Endothelial cell of umbilical vein (primary cell): ENCODE data around the gene MAPKBP1. TPM values are rescaled to one million over a fixed set of nuclear protein-coding genes. Genes with fewer than 3 reads are reported as not detected.

Experiments used
- BruUV-seq: library from RNA; stranded (reverse); fragments of 400-500 nt; replicated peaks from 2 replicates; lab custom pipeline; 2021; lab: Mats Ljungman, UMichigan
- CTCF ChIA-PET: fragments of 300-600, 350-600 bp; sonication (Branson Sonifier 250); formaldehyde crosslinking; loops from one replicate; lab custom pipeline; 2021; ENCODE audit warnings: antibody characterized with exemption, inconsistent platforms; lab: Charles Lee
- POLR2A ChIA-PET: fragments of 300-600, 350-600 bp; sonication (Branson Sonifier 250); formaldehyde crosslinking; loops from one replicate; lab custom pipeline; 2021; ENCODE audit warnings: antibody characterized with exemption, inconsistent platforms; lab: Charles Lee
- DNase-seq: peaks from one replicate; pipeline ENCODE4 v3.0.0-alpha.2; 2011; ENCODE audit warnings: low read depth, low spot score
- FAIRE-seq: peaks from 2 replicates; lab custom pipeline; 2011; peaks lifted over from hg19 to GRCh38; lab: Jason Lieb, UNC
- H2AFZ ChIP-seq: 2 replicates; pipeline ENCODE4 v1.6.0; 2012; ENCODE audit warnings: low read depth, low read length, control low read depth, inconsistent platforms
- H3K27ac ChIP-seq: 2 replicates; pipeline ENCODE4 v1.5.1; 2011; ENCODE audit warnings: low read depth, mild to moderate bottlenecking, control low read depth, low read length, moderate library complexity; ENCODE audit not compliant: insufficient read depth
- H3K27me3 ChIP-seq, 2 experiments: 2 replicates each; pipeline versions ENCODE4 v1.6.0 to v1.6.1; 2011; ENCODE audit warnings: low read length in 2 of 2, mixed read lengths in 1 of 2; ENCODE audit not compliant: control insufficient read depth in 2 of 2, insufficient read depth in 2 of 2
- H3K36me3 ChIP-seq, 2 experiments: 2 replicates in 1 of 2; 3 replicates in 1 of 2; pipeline ENCODE4 v1.5.1; 2011; ENCODE audit warnings: low read length in 2 of 2, mild to moderate bottlenecking in 1 of 2, moderate library complexity in 1 of 2; ENCODE audit not compliant: control insufficient read depth in 2 of 2, insufficient read depth in 2 of 2; ENCODE audit errors: extremely low read depth in 1 of 2
- H3K4me1 ChIP-seq: 3 replicates; pipeline ENCODE4 v1.5.1; 2011; ENCODE audit warnings: mild to moderate bottlenecking, low read length; ENCODE audit not compliant: control insufficient read depth, insufficient read depth; ENCODE audit errors: extremely low read depth
- H3K4me2 ChIP-seq: 2 replicates; pipeline ENCODE4 v1.6.1; 2011; ENCODE audit warnings: low read length, control low read depth, mixed read lengths; ENCODE audit not compliant: insufficient read depth
- H3K4me3 ChIP-seq, 3 experiments: fragments of 200-600 bp in 1 of 3; sonication (generic), shearing (Covaris generic) in 1 of 3; replicated peaks in 1 of 3; 2 replicates each; pipeline ENCODE4 v1.5.1; 2011 to 2016; ENCODE audit warnings: control low read depth in 3 of 3, low read length in 3 of 3, mild to moderate bottlenecking in 2 of 3, inconsistent platforms in 1 of 3, low read depth in 1 of 3, moderate library complexity in 1 of 3; ENCODE audit not compliant: insufficient read depth in 1 of 3
- H3K79me2 ChIP-seq: 2 replicates; pipeline ENCODE4 v1.6.0; 2012; ENCODE audit warnings: low read length, inconsistent platforms; ENCODE audit not compliant: control insufficient read depth, insufficient read depth
- H3K9ac ChIP-seq: replicated peaks from 2 replicates; pipeline ENCODE3; 2011; ENCODE audit warnings: low read length, control low read depth; ENCODE audit not compliant: insufficient read depth; ENCODE audit errors: extremely low read depth
- H3K9me1 ChIP-seq: replicated peaks from 3 replicates; pipeline ENCODE4 v1.6.0; 2011; ENCODE audit warnings: mild to moderate bottlenecking, low read length; ENCODE audit not compliant: control insufficient read depth, insufficient read depth; ENCODE audit errors: extremely low read depth
- H3K9me3 ChIP-seq: replicated peaks from 2 replicates; pipeline ENCODE4 v1.5.1; 2012; ENCODE audit warnings: low read length, inconsistent platforms; ENCODE audit not compliant: control insufficient read depth, insufficient read depth
- H4K20me1 ChIP-seq: replicated peaks from 2 replicates; pipeline ENCODE3; 2011; ENCODE audit warnings: mild to moderate bottlenecking, low read length; ENCODE audit not compliant: control insufficient read depth, insufficient read depth; ENCODE audit errors: extremely low read depth
- CTCF ChIP-seq, 2 donors: IDR thresholded peaks; 1 replicate in 1 of 2; 2 replicates in 1 of 2; pipeline ENCODE4 v1.5.1; 2011; ENCODE audit warnings: low read length in 2 of 2, mild to moderate bottlenecking in 2 of 2, moderate library complexity in 2 of 2, control low read depth in 1 of 2, inconsistent platforms in 1 of 2, low read depth in 1 of 2; ENCODE audit not compliant: insufficient read depth in 1 of 2; ENCODE audit errors: extremely low read depth in 1 of 2
- EZH2 ChIP-seq: IDR thresholded peaks from 2 replicates; pipeline ENCODE4 v1.6.1; 2012; ENCODE audit warnings: borderline replicate concordance, low read depth, mild to moderate bottlenecking, moderate library complexity, low read length, inconsistent platforms; ENCODE audit not compliant: severe bottlenecking
- FOS ChIP-seq: IDR thresholded peaks from 2 replicates; pipeline ENCODE4 v1.6.1; 2011; ENCODE audit warnings: mild to moderate bottlenecking, low read length, moderate library complexity, borderline replicate concordance; ENCODE audit not compliant: insufficient read depth
- GATA2 ChIP-seq: IDR thresholded peaks from 2 replicates; pipeline ENCODE4 v1.7.0; 2011; ENCODE audit warnings: low read depth, mild to moderate bottlenecking, moderate library complexity, mixed read lengths, low read length; ENCODE audit not compliant: insufficient read length, insufficient read depth
- JUN ChIP-seq: IDR thresholded peaks from 2 replicates; pipeline ENCODE4 v1.6.1; 2011; ENCODE audit warnings: borderline replicate concordance, low read depth; ENCODE audit not compliant: insufficient read length, insufficient read depth
- MAX ChIP-seq: IDR thresholded peaks from 2 replicates; pipeline ENCODE4 v1.6.1; 2011; ENCODE audit not compliant: insufficient read depth, insufficient read length
- MYC ChIP-seq: IDR thresholded peaks from one replicate; pipeline ENCODE4 v1.6.1; 2011; ENCODE audit warnings: mild to moderate bottlenecking, low read depth, low read length
- POLR2A ChIP-seq: IDR thresholded peaks from 2 replicates; pipeline ENCODE4 v1.6.1; 2012; ENCODE audit warnings: low read depth, mild to moderate bottlenecking, control low read depth, low read length
- POLR2AphosphoS5 ChIP-seq: IDR thresholded peaks from 2 replicates; pipeline ENCODE4 v1.6.1; 2012; ENCODE audit warnings: low read depth, mild to moderate bottlenecking, control low read depth, low read length, moderate library complexity; ENCODE audit not compliant: insufficient read depth
- dilution Hi-C: fragments of 300-500 bp; cut with MboI; formaldehyde crosslinking; loops from one replicate; pipeline ENCODE4 v1.15.0; 2019; ENCODE audit warnings: low sequenced_read_pairs; ENCODE audit not compliant: extremely low pct_ligation_motif_present
- intact Hi-C: fragments of 100-400 bp; cut with micrococcal nuclease; formaldehyde crosslinking; loops from one replicate; pipeline ENCODE4 v1.10.0; 2022
- polyA plus RNA-seq, 4 experiments: library from polyadenylated mRNA; depleted of rRNA in 3 of 4; stranded (reverse) in 3 of 4; unstranded in 1 of 4; fragments of >200 nt; gene quantifications; 2 replicates each; pipeline versions ENCODE4 v1.2.1 to v1.2.3, GENCODE V29; 2011 to 2012; ENCODE audit warnings: missing spikeins in 1 of 4
- total RNA-seq: library from RNA; stranded (reverse); gene quantifications from 2 replicates; pipeline ENCODE4 v1.2.3, GENCODE V29; 2021

Gene MAPKBP1
- total and polyA plus RNA-seq, 2 donors (not counting 3 experiments of a cell fraction or from before 2014, with no cell fraction given) = 12.3 to 55.8 TPM

GRCh38 chr15:41730543-41730942, 43.7 kb upstream of the MAPKBP1 start:
- Histone ChIP-seq H4K20me1 (no peaks in the 10 kb centered on the region), H3K4me2 (no peak overlapping the region), H3K4me1 (no peaks in the 10 kb centered on the region), H3K9ac (no peak overlapping the region), H3K9me1 (no peaks in the 10 kb centered on the region), H3K36me3 (peaks cover 0 to 1% of the 10 kb centered on the region in 2 experiments), H3K9me3 (no peaks in the 10 kb centered on the region), H3K79me2 (no peaks in the 10 kb centered on the region), H2AFZ (no peak overlapping the region), H3K4me3 (no peak overlapping the region), H3K27ac (no peak overlapping the region), H3K27me3 (no peaks in the 10 kb centered on the region)
- POLR2A ChIA-PET = no interaction called here
- intact Hi-C loops (no loop called here), dilution Hi-C loops (no loop called here)
- TF ChIP-seq MYC = no peak
- no peak for TF ChIP-seq POLR2AphosphoS5
- no peak for TF ChIP-seq JUN
- TF ChIP-seq POLR2A = no peak
- no peak for TF ChIP-seq FOS
- TF ChIP-seq MAX = no peak
- no peak for TF ChIP-seq EZH2
- no peak for TF ChIP-seq CTCF (IDR thresholded peaks at IDR 0.05; ENCODE audit: extremely low read depth in 1 of 2, insufficient read depth in 1 of 2, low read depth in 1 of 2, low read length in 2 of 2)
- TF ChIP-seq GATA2 = no peak
- FAIRE-seq (no peak), DNase-seq (no peak)
- BruUV-seq = no TSS peak
- CTCF ChIA-PET = interaction anchor here (1.2 kb wide), 1 partner anchor 127 kb away, joined by 4 read pairs; no protein-coding TSS in a partner anchor
